GM12878 (cell line): ENCODE measurements around the gene PSMC4. TPM values are rescaled to one million over a fixed set of nuclear protein-coding genes. Genes with fewer than 3 reads are reported as not detected.
A peak's percentile ranks its signal among the peaks of the same experiment; 100 is the strongest.

Experiments used
- ATF7 ChIP-seq: fragments of 450-650 bp; IDR thresholded peaks from 2 replicates; pipeline ENCODE4 v1.6.1; 2016; ENCODE audit warnings: low read depth, mild to moderate bottlenecking
- BCL11A ChIP-seq: IDR thresholded peaks from 2 replicates; pipeline ENCODE4 v1.6.1; 2011; ENCODE audit warnings: low read depth, low read length
- BHLHE40 ChIP-seq, 2 experiments: fragments of 450-650 bp in 1 of 2; IDR thresholded peaks; 2 replicates each; pipeline ENCODE4 v1.6.1; 2011 to 2017; ENCODE audit warnings: low read depth in 2 of 2, borderline replicate concordance in 1 of 2, improper control_type of control experiment in 1 of 2, low read length in 1 of 2, mild to moderate bottlenecking in 1 of 2
- CBFB ChIP-seq: IDR thresholded peaks from 2 replicates; pipeline ENCODE4 v1.6.1; 2016; ENCODE audit warnings: antibody characterized with exemption, low read depth
- CEBPB ChIP-seq, 2 experiments: fragments of 150-350 bp in 1 of 2; IDR thresholded peaks; 2 replicates each; pipeline ENCODE4 v1.6.1; 2012 to 2014; ENCODE audit warnings: low read depth in 2 of 2, low read length in 2 of 2, borderline replicate concordance in 1 of 2, inconsistent platforms in 1 of 2
- GABPA ChIP-seq: IDR thresholded peaks from 2 replicates; pipeline ENCODE4 v1.6.1; 2014; ENCODE audit warnings: antibody characterized with exemption, low read depth, mild to moderate bottlenecking, inconsistent platforms
- HCFC1 ChIP-seq: fragments of 150-350 bp; IDR thresholded peaks from 2 replicates; pipeline ENCODE4 v1.6.1; 2014; ENCODE audit warnings: low read length
- KLF5 ChIP-seq: fragments of 450-650 bp; IDR thresholded peaks from 2 replicates; pipeline ENCODE4 v1.6.1; 2014; ENCODE audit warnings: mild to moderate bottlenecking; ENCODE audit not compliant: partially characterized antibody
- MEF2A ChIP-seq: IDR thresholded peaks from 2 replicates; pipeline ENCODE4 v1.6.1; 2011; ENCODE audit warnings: low read depth, mild to moderate bottlenecking, low read length, moderate library complexity; ENCODE audit not compliant: insufficient read depth
- MXI1 ChIP-seq: fragments of 150-350 bp; IDR thresholded peaks from 2 replicates; pipeline ENCODE4 v1.6.1; 2011; ENCODE audit warnings: low read depth, mild to moderate bottlenecking, inconsistent platforms, low read length, improper control_type of control experiment
- NRF1 ChIP-seq: conservative IDR thresholded peaks from 2 replicates; pipeline ENCODE4 v1.6.1; 2011; ENCODE audit warnings: mild to moderate bottlenecking, low read depth, low read length, improper control_type of control experiment
- POLR2A ChIP-seq: IDR thresholded peaks from 2 replicates; pipeline ENCODE4 v1.6.1; 2011; ENCODE audit warnings: low read depth, mild to moderate bottlenecking, low read length
- RAD21 ChIP-seq: IDR thresholded peaks from 2 replicates; pipeline ENCODE4 v1.6.1; 2011; ENCODE audit warnings: mild to moderate bottlenecking, low read depth, low read length, moderate library complexity; ENCODE audit not compliant: insufficient read depth
- RCOR1 ChIP-seq: conservative IDR thresholded peaks from 2 replicates; pipeline ENCODE4 v1.6.1; 2012; ENCODE audit warnings: low read depth, low read length, improper control_type of control experiment
- SIX5 ChIP-seq: IDR thresholded peaks from 2 replicates; pipeline ENCODE4 v1.6.1; 2011; ENCODE audit warnings: mild to moderate bottlenecking, low read depth, low read length, moderate library complexity; ENCODE audit not compliant: severe bottlenecking
- ZNF217 ChIP-seq: fragments of 450-650 bp; IDR thresholded peaks from 2 replicates; pipeline ENCODE4 v1.6.1; 2017; ENCODE audit warnings: antibody characterized with exemption, mild to moderate bottlenecking
- ZNF384 ChIP-seq: IDR thresholded peaks from 2 replicates; pipeline ENCODE4 v1.6.1; 2012; ENCODE audit warnings: low read depth, mild to moderate bottlenecking, low read length, improper control_type of control experiment, borderline replicate concordance
- polyA plus RNA-seq, 11 experiments: library from polyadenylated mRNA; depleted of rRNA in 4 of 11; unstranded in 6 of 11; stranded (reverse) in 5 of 11; fragments of >200 nt; fragmentation: Nextera tagmentation in 4 of 11; fragmentation: Illumina TruSeq in 1 of 11; extraction: Ambion mirVana in 4 of 11; extraction: Trizol in 1 of 11; gene quantifications; 1 replicate in 1 of 11; 2 replicates in 10 of 11; pipeline versions ENCODE4 v1.2.1 to v1.2.3, GENCODE V29; 2011 to 2016; ENCODE audit warnings: inconsistent platforms in 2 of 11, missing spikeins in 2 of 11, low read depth in 1 of 11
- total RNA-seq, 4 experiments: library from RNA; depleted of rRNA in 3 of 4; stranded (reverse); fragments of >200 nt in 3 of 4; fragmentation: Illumina TruSeq in 1 of 4; extraction: Trizol in 1 of 4; gene quantifications; 2 replicates each; pipeline versions ENCODE4 v1.2.1 to v1.2.3, GENCODE V29; 2013 to 2021
- TF ChIP-seq, protein P1 (sequence below): fragments of 450-650 bp; IDR thresholded peaks from 2 replicates; pipeline ENCODE4 v1.6.1; 2016; ENCODE audit warnings: mild to moderate bottlenecking
- TF ChIP-seq, protein P2 (sequence below): fragments of 450-650 bp; IDR thresholded peaks from 2 replicates; pipeline ENCODE4 v1.6.1; 2016; ENCODE audit warnings: mild to moderate bottlenecking, moderate library complexity, borderline replicate concordance
- TF ChIP-seq, protein P3 (sequence below): IDR thresholded peaks from 2 replicates; pipeline ENCODE4 v1.6.1; 2012; ENCODE audit warnings: low read depth, low read length, improper control_type of control experiment
- TF ChIP-seq, protein P4 (sequence below): fragments of 450-650 bp; IDR thresholded peaks from 2 replicates; pipeline ENCODE4 v1.6.1; 2017; ENCODE audit warnings: borderline replicate concordance

The PSMC4 gene
- total and polyA plus RNA-seq, 10 of the 15 experiments (the other 5 are each of a cell fraction or from before 2014, with no cell fraction given), result 55.2 to 328 (median 127) TPM

DNA sequence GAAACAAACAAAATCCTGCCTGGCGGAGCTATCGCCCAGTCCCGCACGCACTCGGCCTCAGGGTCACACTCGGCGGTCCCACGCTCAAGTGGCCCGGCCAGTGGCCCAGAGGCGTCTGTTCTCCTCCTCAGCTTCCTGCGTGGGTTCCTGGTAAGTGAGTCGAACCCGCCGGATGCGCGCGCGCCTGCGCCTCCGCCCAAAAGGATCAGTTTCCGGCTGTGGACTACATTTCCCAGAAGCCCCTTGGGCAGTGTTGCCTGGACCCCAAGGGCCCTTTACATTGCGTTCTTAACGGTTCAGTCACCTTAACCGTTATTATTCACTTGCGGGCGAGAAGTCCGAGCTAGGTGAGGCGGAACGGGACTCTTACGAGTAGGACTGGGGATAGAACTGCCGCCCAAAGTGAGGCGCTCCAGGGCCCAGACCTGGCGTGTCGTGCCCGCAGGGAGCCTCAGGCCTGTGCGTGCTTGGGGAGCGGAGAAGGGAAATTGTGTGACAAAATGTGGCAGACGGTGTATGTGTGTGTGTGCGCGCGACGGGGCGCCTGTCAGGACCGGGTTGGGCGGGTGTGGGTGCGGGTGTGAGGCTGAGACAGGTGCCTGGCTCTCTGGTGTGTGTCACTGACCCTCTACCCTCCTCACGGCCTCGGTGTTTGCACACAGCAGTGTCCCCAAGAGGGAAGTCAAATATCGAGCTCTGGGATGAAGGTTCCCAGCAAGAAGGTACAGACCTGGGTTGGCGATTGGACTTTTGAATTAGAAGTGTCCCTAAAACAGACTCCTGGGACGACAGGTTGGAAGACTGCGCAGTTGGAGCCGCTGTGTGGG is 26.1 kb downstream of the PSMC4 start, which contains the start of gene ZNF546 (continued):
- TF ChIP-seq, protein P1, sequence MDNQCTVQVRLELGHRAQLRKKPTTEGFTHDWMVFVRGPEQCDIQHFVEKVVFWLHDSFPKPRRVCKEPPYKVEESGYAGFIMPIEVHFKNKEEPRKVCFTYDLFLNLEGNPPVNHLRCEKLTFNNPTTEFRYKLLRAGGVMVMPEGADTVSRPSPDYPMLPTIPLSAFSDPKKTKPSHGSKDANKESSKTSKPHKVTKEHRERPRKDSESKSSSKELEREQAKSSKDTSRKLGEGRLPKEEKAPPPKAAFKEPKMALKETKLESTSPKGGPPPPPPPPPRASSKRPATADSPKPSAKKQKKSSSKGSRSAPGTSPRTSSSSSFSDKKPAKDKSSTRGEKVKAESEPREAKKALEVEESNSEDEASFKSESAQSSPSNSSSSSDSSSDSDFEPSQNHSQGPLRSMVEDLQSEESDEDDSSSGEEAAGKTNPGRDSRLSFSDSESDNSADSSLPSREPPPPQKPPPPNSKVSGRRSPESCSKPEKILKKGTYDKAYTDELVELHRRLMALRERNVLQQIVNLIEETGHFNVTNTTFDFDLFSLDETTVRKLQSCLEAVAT, result peak; percentile 26; the same call in 1 of the 2 replicates
- peak; percentile 98 for TF ChIP-seq POLR2A
- TF ChIP-seq RCOR1, result no peak
- TF ChIP-seq ATF7, result peak; percentile 13; the same call in 1 of the 2 replicates
- TF ChIP-seq CBFB, result no peak; the same call in 1 of the 2 replicates
- TF ChIP-seq, protein P2, sequence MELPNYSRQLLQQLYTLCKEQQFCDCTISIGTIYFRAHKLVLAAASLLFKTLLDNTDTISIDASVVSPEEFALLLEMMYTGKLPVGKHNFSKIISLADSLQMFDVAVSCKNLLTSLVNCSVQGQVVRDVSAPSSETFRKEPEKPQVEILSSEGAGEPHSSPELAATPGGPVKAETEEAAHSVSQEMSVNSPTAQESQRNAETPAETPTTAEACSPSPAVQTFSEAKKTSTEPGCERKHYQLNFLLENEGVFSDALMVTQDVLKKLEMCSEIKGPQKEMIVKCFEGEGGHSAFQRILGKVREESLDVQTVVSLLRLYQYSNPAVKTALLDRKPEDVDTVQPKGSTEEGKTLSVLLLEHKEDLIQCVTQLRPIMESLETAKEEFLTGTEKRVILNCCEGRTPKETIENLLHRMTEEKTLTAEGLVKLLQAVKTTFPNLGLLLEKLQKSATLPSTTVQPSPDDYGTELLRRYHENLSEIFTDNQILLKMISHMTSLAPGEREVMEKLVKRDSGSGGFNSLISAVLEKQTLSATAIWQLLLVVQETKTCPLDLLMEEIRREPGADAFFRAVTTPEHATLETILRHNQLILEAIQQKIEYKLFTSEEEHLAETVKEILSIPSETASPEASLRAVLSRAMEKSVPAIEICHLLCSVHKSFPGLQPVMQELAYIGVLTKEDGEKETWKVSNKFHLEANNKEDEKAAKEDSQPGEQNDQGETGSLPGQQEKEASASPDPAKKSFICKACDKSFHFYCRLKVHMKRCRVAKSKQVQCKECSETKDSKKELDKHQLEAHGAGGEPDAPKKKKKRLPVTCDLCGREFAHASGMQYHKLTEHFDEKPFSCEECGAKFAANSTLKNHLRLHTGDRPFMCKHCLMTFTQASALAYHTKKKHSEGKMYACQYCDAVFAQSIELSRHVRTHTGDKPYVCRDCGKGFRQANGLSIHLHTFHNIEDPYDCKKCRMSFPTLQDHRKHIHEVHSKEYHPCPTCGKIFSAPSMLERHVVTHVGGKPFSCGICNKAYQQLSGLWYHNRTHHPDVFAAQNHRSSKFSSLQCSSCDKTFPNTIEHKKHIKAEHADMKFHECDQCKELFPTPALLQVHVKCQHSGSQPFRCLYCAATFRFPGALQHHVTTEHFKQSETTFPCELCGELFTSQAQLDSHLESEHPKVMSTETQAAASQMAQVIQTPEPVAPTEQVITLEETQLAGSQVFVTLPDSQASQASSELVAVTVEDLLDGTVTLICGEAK, result peak; percentile 85
- TF ChIP-seq, protein P3, sequence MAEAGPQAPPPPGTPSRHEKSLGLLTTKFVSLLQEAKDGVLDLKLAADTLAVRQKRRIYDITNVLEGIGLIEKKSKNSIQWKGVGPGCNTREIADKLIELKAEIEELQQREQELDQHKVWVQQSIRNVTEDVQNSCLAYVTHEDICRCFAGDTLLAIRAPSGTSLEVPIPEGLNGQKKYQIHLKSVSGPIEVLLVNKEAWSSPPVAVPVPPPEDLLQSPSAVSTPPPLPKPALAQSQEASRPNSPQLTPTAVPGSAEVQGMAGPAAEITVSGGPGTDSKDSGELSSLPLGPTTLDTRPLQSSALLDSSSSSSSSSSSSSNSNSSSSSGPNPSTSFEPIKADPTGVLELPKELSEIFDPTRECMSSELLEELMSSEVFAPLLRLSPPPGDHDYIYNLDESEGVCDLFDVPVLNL, result no peak
- TF ChIP-seq BCL11A, result no peak
- TF ChIP-seq GABPA, result peak; percentile 83
- no peak for TF ChIP-seq KLF5
- TF ChIP-seq MEF2A, result no peak
- TF ChIP-seq ZNF217, result no peak
- TF ChIP-seq NRF1, result peak; percentile 82
- TF ChIP-seq BHLHE40 (IDR thresholded peaks at IDR 0.05; ENCODE audit: borderline replicate concordance in 1 of 2, low read depth in 2 of 2, low read length in 1 of 2), result no peak
- TF ChIP-seq ZNF384, result no peak
- peak; percentile 89 for TF ChIP-seq HCFC1
- TF ChIP-seq CEBPB (IDR thresholded peaks at IDR 0.05; ENCODE audit: borderline replicate concordance in 1 of 2, low read depth in 2 of 2, low read length in 2 of 2), result no peak
- TF ChIP-seq, protein P4, sequence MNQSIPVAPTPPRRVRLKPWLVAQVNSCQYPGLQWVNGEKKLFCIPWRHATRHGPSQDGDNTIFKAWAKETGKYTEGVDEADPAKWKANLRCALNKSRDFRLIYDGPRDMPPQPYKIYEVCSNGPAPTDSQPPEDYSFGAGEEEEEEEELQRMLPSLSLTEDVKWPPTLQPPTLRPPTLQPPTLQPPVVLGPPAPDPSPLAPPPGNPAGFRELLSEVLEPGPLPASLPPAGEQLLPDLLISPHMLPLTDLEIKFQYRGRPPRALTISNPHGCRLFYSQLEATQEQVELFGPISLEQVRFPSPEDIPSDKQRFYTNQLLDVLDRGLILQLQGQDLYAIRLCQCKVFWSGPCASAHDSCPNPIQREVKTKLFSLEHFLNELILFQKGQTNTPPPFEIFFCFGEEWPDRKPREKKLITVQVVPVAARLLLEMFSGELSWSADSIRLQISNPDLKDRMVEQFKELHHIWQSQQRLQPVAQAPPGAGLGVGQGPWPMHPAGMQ, result peak; percentile 57; the same call in 1 of the 2 replicates
- TF ChIP-seq MXI1, result peak; percentile 68; the same call in 1 of the 2 replicates
- no peak for TF ChIP-seq RAD21
- peak; percentile 82 for TF ChIP-seq SIX5
